ENCODE data around the gene CFAP68.

Gene CFAP68

DNA sequence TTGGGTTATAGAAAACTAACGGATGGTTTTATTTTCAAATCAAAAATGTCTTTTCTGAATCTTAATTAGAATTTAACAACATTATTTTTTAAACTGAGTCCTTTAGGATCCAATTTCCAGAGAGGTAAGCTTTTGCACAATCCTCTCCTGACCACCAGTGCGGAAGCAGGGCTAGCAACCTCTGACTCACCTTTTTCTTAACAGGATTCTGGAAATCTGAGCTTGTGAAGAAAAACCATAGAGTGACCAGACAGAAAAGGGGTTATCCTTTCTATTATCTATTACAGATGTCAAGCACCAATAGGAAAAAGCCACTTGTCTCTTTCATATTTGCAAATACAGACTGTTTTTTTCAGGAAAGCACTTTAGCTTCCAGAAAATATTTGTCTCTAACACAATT, 33.3 kb upstream of the CFAP68 start:
- Histone ChIP-seq H3K36me3 (ENCODE audit: control insufficient read depth in 1 of 2, insufficient read depth in 2 of 2, low read length in 2 of 2) (peaks cover 0 to 4% of the 10 kb centered on the region in 2 experiments), H3K79me1 (ENCODE audit: low read length) (no peaks in the 10 kb centered on the region), H2AK5ac (ENCODE audit: low read length) (no peak overlapping the region), H3K23ac (ENCODE audit: low read length) (no peak overlapping the region), H3K4me3 (ENCODE audit: low read depth, low read length) (no peak overlapping the region), H2BK120ac (ENCODE audit: insufficient read depth, low read length, poor library complexity) (no peak overlapping the region), H3K79me2 (ENCODE audit: control insufficient read depth, insufficient read depth, low read length, poor library complexity) (no peaks in the 10 kb centered on the region), H3K4ac (ENCODE audit: low read depth, low read length) (no peak overlapping the region), H3K4me2 (ENCODE audit: low read length) (no peak overlapping the region), H2BK5ac (ENCODE audit: low read depth, low read length, poor library complexity) (no peak overlapping the region), H2BK12ac (ENCODE audit: low read length) (no peak overlapping the region), H3K14ac (ENCODE audit: low read length) (no peak overlapping the region), H3K9ac (ENCODE audit: low read length) (no peak overlapping the region), H3K9me3 (ENCODE audit: insufficient read depth, low read depth, low read length) (no peaks in the 10 kb centered on the region), H3K18ac (ENCODE audit: low read length) (no peak overlapping the region), H3K27me3 (ENCODE audit: insufficient read depth, low read length) (no peaks in the 10 kb centered on the region), H3K27ac (ENCODE audit: low read depth, low read length) (no peak overlapping the region), H2AFZ (ENCODE audit: insufficient read depth, low read length, poor library complexity) (no peak overlapping the region), H3K4me1 (ENCODE audit: control insufficient read depth in 1 of 2, insufficient read depth in 2 of 2, low read length in 2 of 2) (no peaks in the 10 kb centered on the region), H4K12ac (ENCODE audit: low read depth, low read length) (no peak overlapping the region), H4K8ac (ENCODE audit: low read depth, low read length) (no peak overlapping the region), H4K91ac (ENCODE audit: low read depth, low read length) (no peak overlapping the region)
- no CpG with 5 or more reads among the region's 2 CpGs for WGBS (ENCODE audit: extremely low coverage, insufficient coverage, insufficient read length)
- DNase-seq: peak; percentile 48 to 68

DNA sequence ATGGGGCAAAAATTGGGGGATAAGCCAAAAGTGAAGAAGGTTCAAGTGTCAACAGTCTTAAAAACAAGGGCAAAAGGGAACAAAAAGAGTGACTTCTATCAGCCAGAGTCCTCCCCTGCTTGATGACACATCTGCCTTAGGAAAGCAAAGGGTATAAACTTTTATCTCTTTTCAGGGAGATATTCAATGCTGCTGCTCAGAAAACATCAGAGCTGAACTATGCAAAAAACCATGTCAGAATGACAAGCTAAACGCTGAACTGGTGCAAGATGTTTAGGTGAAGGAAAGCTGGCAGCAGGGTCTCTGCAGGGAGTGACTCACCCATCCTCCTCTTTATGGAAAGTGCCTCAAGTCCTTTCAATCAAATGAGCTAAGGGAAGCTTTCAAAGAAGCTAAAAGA, 32.7 kb upstream of the CFAP68 start:
- no peak overlapping the region for H4K8ac ChIP-seq (ENCODE audit: low read depth, low read length)
- peaks cover 0 to 4% of the 10 kb centered on the region in 2 experiments for H3K36me3 ChIP-seq (ENCODE audit: control insufficient read depth in 1 of 2, insufficient read depth in 2 of 2, low read length in 2 of 2)
- H3K9me3 ChIP-seq (ENCODE audit: insufficient read depth, low read depth, low read length): no peaks in the 10 kb centered on the region
- H3K79me2 ChIP-seq (ENCODE audit: control insufficient read depth, insufficient read depth, low read length, poor library complexity): no peaks in the 10 kb centered on the region
- WGBS (ENCODE audit: extremely low coverage, insufficient coverage, insufficient read length): no CpG with 5 or more reads among the region's 1 CpG
- H3K79me1 ChIP-seq (ENCODE audit: low read length): no peaks in the 10 kb centered on the region
- no peak overlapping the region for H3K18ac ChIP-seq (ENCODE audit: low read length)
- no peak overlapping the region for H3K4me2 ChIP-seq (ENCODE audit: low read length)
- H2BK5ac ChIP-seq (ENCODE audit: low read depth, low read length, poor library complexity): no peak overlapping the region
- no peak overlapping the region for H2AK5ac ChIP-seq (ENCODE audit: low read length)
- no peaks in the 10 kb centered on the region for H3K27me3 ChIP-seq (ENCODE audit: insufficient read depth, low read length)
- no peak overlapping the region for H4K12ac ChIP-seq (ENCODE audit: low read depth, low read length)
- peak; percentile 44 to 56 for DNase-seq
- H3K4ac ChIP-seq (ENCODE audit: low read depth, low read length): no peak overlapping the region
- H3K4me1 ChIP-seq (ENCODE audit: control insufficient read depth in 1 of 2, insufficient read depth in 2 of 2, low read length in 2 of 2): no peaks in the 10 kb centered on the region
- no peak overlapping the region for H3K23ac ChIP-seq (ENCODE audit: low read length)
- H3K14ac ChIP-seq (ENCODE audit: low read length): no peak overlapping the region
- peak overlapping the region; percentile 3 for H3K27ac ChIP-seq (ENCODE audit: low read depth, low read length)
- no peak overlapping the region for H2BK12ac ChIP-seq (ENCODE audit: low read length)
- no peak overlapping the region for H2AFZ ChIP-seq (ENCODE audit: insufficient read depth, low read length, poor library complexity)
- no peak overlapping the region for H4K91ac ChIP-seq (ENCODE audit: low read depth, low read length)
- no peak overlapping the region for H3K9ac ChIP-seq (ENCODE audit: low read length)
- H3K4me3 ChIP-seq (ENCODE audit: low read depth, low read length): no peak overlapping the region
- no peak overlapping the region for H2BK120ac ChIP-seq (ENCODE audit: insufficient read depth, low read length, poor library complexity)

DNA sequence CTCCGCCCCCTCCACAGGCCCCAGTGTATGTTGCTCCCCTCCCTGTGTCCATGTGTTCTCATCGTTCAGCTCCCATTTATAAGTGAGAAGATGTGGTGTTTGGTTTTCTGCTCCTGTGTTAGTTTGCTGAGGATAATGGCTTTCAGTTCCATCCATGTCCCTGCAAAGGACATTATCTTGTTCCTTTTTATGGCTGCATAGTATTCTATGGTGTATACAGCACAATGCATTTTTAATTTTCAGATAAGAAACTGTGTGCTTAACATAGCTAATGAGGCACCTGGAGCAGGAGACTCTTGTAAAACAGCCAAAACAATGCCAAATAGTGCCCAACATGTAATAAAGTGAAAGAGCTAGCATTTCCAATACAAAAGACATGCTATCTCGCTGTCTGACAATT, 29.7 kb upstream of the CFAP68 start:
- Histone ChIP-seq H3K27me3 (ENCODE audit: insufficient read depth, low read length) (no peaks in the 10 kb centered on the region), H3K4me1 (ENCODE audit: control insufficient read depth in 1 of 2, insufficient read depth in 2 of 2, low read length in 2 of 2) (no peaks in the 10 kb centered on the region), H3K4me3 (ENCODE audit: low read depth, low read length) (no peak overlapping the region), H4K91ac (ENCODE audit: low read depth, low read length) (no peak overlapping the region), H3K4me2 (ENCODE audit: low read length) (no peak overlapping the region), H3K23ac (ENCODE audit: low read length) (no peak overlapping the region), H3K18ac (ENCODE audit: low read length) (no peak overlapping the region), H4K12ac (ENCODE audit: low read depth, low read length) (no peak overlapping the region), H4K8ac (ENCODE audit: low read depth, low read length) (no peak overlapping the region), H2BK12ac (ENCODE audit: low read length) (no peak overlapping the region), H3K4ac (ENCODE audit: low read depth, low read length) (no peak overlapping the region), H2AFZ (ENCODE audit: insufficient read depth, low read length, poor library complexity) (no peak overlapping the region), H3K79me1 (ENCODE audit: low read length) (no peaks in the 10 kb centered on the region), H3K9me3 (ENCODE audit: insufficient read depth, low read depth, low read length) (no peaks in the 10 kb centered on the region), H3K9ac (ENCODE audit: low read length) (no peak overlapping the region), H2BK120ac (ENCODE audit: insufficient read depth, low read length, poor library complexity) (no peak overlapping the region), H2AK5ac (ENCODE audit: low read length) (no peak overlapping the region), H3K36me3 (ENCODE audit: control insufficient read depth in 1 of 2, insufficient read depth in 2 of 2, low read length in 2 of 2) (peaks cover 2 to 3% of the 10 kb centered on the region in 2 experiments), H3K79me2 (ENCODE audit: control insufficient read depth, insufficient read depth, low read length, poor library complexity) (no peaks in the 10 kb centered on the region), H2BK5ac (ENCODE audit: low read depth, low read length, poor library complexity) (no peak overlapping the region), H3K27ac (ENCODE audit: low read depth, low read length) (no peak overlapping the region), H3K14ac (ENCODE audit: low read length) (no peak overlapping the region)
- no peak for DNase-seq
- WGBS (ENCODE audit: extremely low coverage, insufficient coverage, insufficient read length): no CpG with 5 or more reads among the region's 3 CpGs

DNA sequence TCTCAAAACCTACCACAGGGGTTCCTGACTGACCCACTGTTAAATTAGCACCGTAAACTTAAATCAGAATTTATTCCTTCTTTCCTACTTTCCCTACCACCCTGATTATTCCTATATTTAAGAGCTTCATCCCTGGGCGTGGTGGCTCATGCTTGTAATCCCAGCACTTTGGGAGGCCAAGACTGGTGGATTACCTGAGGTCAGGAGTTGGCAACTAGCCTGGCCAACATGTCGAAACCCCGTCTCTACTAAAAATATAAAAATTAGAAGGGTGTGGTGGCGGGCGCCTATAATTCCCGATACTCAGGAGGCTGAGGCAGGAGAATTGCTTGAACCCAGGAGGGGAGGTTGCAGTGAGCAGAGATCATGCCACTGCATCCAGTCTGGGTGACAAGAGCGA, 28.3 kb upstream of the CFAP68 start:
- Histone ChIP-seq H3K14ac (ENCODE audit: low read length) (no peak overlapping the region), H4K91ac (ENCODE audit: low read depth, low read length) (no peak overlapping the region), H3K9me3 (ENCODE audit: insufficient read depth, low read depth, low read length) (no peaks in the 10 kb centered on the region), H2BK12ac (ENCODE audit: low read length) (no peak overlapping the region), H3K4ac (ENCODE audit: low read depth, low read length) (no peak overlapping the region), H3K79me1 (ENCODE audit: low read length) (no peaks in the 10 kb centered on the region), H2AK5ac (ENCODE audit: low read length) (no peak overlapping the region), H3K79me2 (ENCODE audit: control insufficient read depth, insufficient read depth, low read length, poor library complexity) (no peaks in the 10 kb centered on the region), H3K4me2 (ENCODE audit: low read length) (no peak overlapping the region), H3K27me3 (ENCODE audit: insufficient read depth, low read length) (no peaks in the 10 kb centered on the region), H3K4me3 (ENCODE audit: low read depth, low read length) (no peak overlapping the region), H4K12ac (ENCODE audit: low read depth, low read length) (no peak overlapping the region), H3K4me1 (ENCODE audit: control insufficient read depth in 1 of 2, insufficient read depth in 2 of 2, low read length in 2 of 2) (no peaks in the 10 kb centered on the region), H3K18ac (ENCODE audit: low read length) (no peak overlapping the region), H2AFZ (ENCODE audit: insufficient read depth, low read length, poor library complexity) (no peak overlapping the region), H3K23ac (ENCODE audit: low read length) (no peak overlapping the region), H2BK120ac (ENCODE audit: insufficient read depth, low read length, poor library complexity) (no peak overlapping the region), H2BK5ac (ENCODE audit: low read depth, low read length, poor library complexity) (no peak overlapping the region), H3K27ac (ENCODE audit: low read depth, low read length) (no peak overlapping the region), H3K9ac (ENCODE audit: low read length) (no peak overlapping the region), H4K8ac (ENCODE audit: low read depth, low read length) (no peak overlapping the region), H3K36me3 (ENCODE audit: control insufficient read depth in 1 of 2, insufficient read depth in 2 of 2, low read length in 2 of 2) (peaks cover 2 to 3% of the 10 kb centered on the region in 2 experiments)
- no peak for DNase-seq
- WGBS (ENCODE audit: extremely low coverage, insufficient coverage, insufficient read length): no CpG with 5 or more reads among the region's 8 CpGs

Data from trophoblast cell (in vitro differentiated cells and primary cell).